ENCODE data around the gene KRTCAP2.
A peak's percentile ranks its signal among the peaks of the same experiment; 100 is the strongest.

KRTCAP2 gene

DNA sequence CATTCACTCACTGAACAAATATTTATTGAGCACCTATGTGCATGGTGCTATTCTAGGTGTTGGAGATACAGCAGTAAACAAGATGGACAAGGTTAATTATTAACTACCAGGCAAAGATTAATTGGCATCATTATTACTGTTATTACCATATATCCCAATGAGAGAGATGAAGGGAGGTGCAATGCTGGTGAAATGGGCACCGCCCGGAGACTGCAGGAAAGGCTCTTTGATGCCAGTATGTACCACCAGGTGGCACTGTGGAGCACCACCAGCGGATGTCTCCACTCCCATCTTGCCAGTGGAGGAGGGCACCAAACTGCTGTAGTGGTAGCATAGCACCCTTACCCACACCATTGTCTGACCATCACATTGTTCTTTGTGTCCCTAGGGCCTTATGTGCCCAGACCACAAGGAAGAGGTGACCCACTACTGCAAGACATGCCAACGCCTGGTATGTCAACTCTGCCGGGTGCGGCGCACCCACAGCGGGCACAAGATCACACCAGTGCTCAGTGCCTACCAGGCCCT is 3.5 kb upstream of the KRTCAP2 start:
- peak; percentile 93 for TF ChIP-seq CTCF (IDR thresholded peaks at IDR 0.05; ENCODE audit: insufficient read depth, low read length, poor library complexity, severe bottlenecking)
- no peaks in the 10 kb centered on the region for H3K36me3 ChIP-seq (ENCODE audit: control insufficient read depth, insufficient read depth, low read length)
- no peak for DNase-seq (ENCODE audit: extremely low read depth, insufficient read length)
- H3K27me3 ChIP-seq (replicated peaks; ENCODE audit: control insufficient read depth, insufficient read depth, low read length): no peaks in the 10 kb centered on the region
- no peak overlapping the region for H3K4me3 ChIP-seq (replicated peaks; ENCODE audit: low read depth, low read length)

- TF ChIP-seq CTCF (IDR thresholded peaks at IDR 0.05; ENCODE audit: insufficient read depth, low read length, poor library complexity, severe bottlenecking): no peak
- Histone ChIP-seq H3K27me3 (replicated peaks; ENCODE audit: control insufficient read depth, insufficient read depth, low read length) (no peaks in the 10 kb centered on the region), H3K4me3 (replicated peaks; ENCODE audit: low read depth, low read length) (no peak overlapping the region), H3K36me3 (ENCODE audit: control insufficient read depth, insufficient read depth, low read length) (no peaks in the 10 kb centered on the region)
- no peak for DNase-seq (ENCODE audit: extremely low read depth, insufficient read length)
Measured at GRCh38 chr1:155175927-155176371, 2.8 kb upstream of the KRTCAP2 start.

GRCh38 chr1:155175281-155175926 is 2.3 kb upstream of the KRTCAP2 start:
- no peak overlapping the region for H3K4me3 ChIP-seq (replicated peaks; ENCODE audit: low read depth, low read length)

GRCh38 chr1:155174324-155175280 is 1.5 kb upstream of the KRTCAP2 start:
- no peak overlapping the region for H3K4me3 ChIP-seq (replicated peaks; ENCODE audit: low read depth, low read length)
- DNase-seq (ENCODE audit: extremely low read depth, insufficient read length): no peak
- no peak for TF ChIP-seq CTCF (IDR thresholded peaks at IDR 0.05; ENCODE audit: insufficient read depth, low read length, poor library complexity, severe bottlenecking)
- H3K27me3 ChIP-seq (replicated peaks; ENCODE audit: control insufficient read depth, insufficient read depth, low read length): no peaks in the 10 kb centered on the region
- H3K36me3 ChIP-seq (ENCODE audit: control insufficient read depth, insufficient read depth, low read length): peaks cover 3% of the 10 kb centered on the region

More at GRCh38 chr1:155175281-155175926, 2.3 kb upstream of the KRTCAP2 start:
- TF ChIP-seq CTCF (IDR thresholded peaks at IDR 0.05; ENCODE audit: insufficient read depth, low read length, poor library complexity, severe bottlenecking): no peak
- DNase-seq (ENCODE audit: extremely low read depth, insufficient read length): no peak
- Histone ChIP-seq H3K27me3 (replicated peaks; ENCODE audit: control insufficient read depth, insufficient read depth, low read length) (no peaks in the 10 kb centered on the region), H3K36me3 (ENCODE audit: control insufficient read depth, insufficient read depth, low read length) (peaks cover 1% of the 10 kb centered on the region)

- DNase-seq (ENCODE audit: extremely low read depth, insufficient read length): peak; percentile 65
- no peak for TF ChIP-seq CTCF (IDR thresholded peaks at IDR 0.05; ENCODE audit: insufficient read depth, low read length, poor library complexity, severe bottlenecking)
- H3K27me3 ChIP-seq (replicated peaks; ENCODE audit: control insufficient read depth, insufficient read depth, low read length): no peaks in the 10 kb centered on the region
- H3K4me3 ChIP-seq (replicated peaks; ENCODE audit: low read depth, low read length): peak within 1 kb of the TSS; percentile 98
- peaks cover 5% of the 10 kb centered on the region for H3K36me3 ChIP-seq (ENCODE audit: control insufficient read depth, insufficient read depth, low read length)
Measured at GRCh38 chr1:155173478-155174323, 597 bp upstream of the KRTCAP2 start, which contains the start of gene TRIM46. TRIM46 (plus strand) TSS chr1:155173849; CDS start chr1:155173967, 118 bp downstream.

All from GM06990 (cell line).